Aorta (tissue), 5 donors: Measurements from ENCODE around the gene SSR1. TPM values are rescaled to one million over a fixed set of nuclear protein-coding genes. Genes with fewer than 3 reads are reported as not detected.
A peak's percentile ranks its signal among the peaks of the same experiment; 100 is the strongest.
"Not testable (repeated sequence)": the region's sequence is repeated elsewhere in the genome, so short reads cannot be mapped to it uniquely, and the experiment has no call there.

Source experiments
- ATAC-seq: fragments of 200-7000 bp; cut with Tn5 transposase; one replicate; pipeline ENCODE4 v1.9.1; 2022; ENCODE audit warnings: moderate library complexity; ENCODE audit not compliant: low FRiP score
- DNase-seq, 2 donors: peaks; one replicate each; pipeline ENCODE4 v3.0.0-alpha.2; 2020
- H3K27ac ChIP-seq, 2 donors: one replicate each; pipeline ENCODE4 v1.5.1; 2013; ENCODE audit warnings: low read length in 2 of 2, mild to moderate bottlenecking in 2 of 2, moderate library complexity in 2 of 2, control low read depth in 1 of 2, inconsistent platforms in 1 of 2, low read depth in 1 of 2
- H3K27me3 ChIP-seq, 2 donors: one replicate each; pipeline ENCODE4 v1.6.1; 2013; ENCODE audit warnings: control low read depth in 1 of 2, low read length in 1 of 2, mild to moderate bottlenecking in 1 of 2, moderate library complexity in 1 of 2; ENCODE audit not compliant: insufficient read depth in 2 of 2, control insufficient read depth in 1 of 2
- H3K36me3 ChIP-seq, 2 donors: one replicate each; pipeline ENCODE4 v1.6.1; 2013; ENCODE audit warnings: control low read depth in 1 of 2, low read length in 1 of 2, mild to moderate bottlenecking in 1 of 2; ENCODE audit not compliant: insufficient read depth in 2 of 2, control insufficient read depth in 1 of 2
- H3K4me1 ChIP-seq, 2 donors: one replicate each; pipeline ENCODE4 v1.6.1; 2013; ENCODE audit warnings: low read length in 2 of 2, control low read depth in 1 of 2, mild to moderate bottlenecking in 1 of 2, moderate library complexity in 1 of 2; ENCODE audit not compliant: insufficient read depth in 2 of 2, control insufficient read depth in 1 of 2
- H3K4me3 ChIP-seq, 2 donors: one replicate each; pipeline ENCODE4 v1.5.1; 2013; ENCODE audit warnings: low read length in 2 of 2, control low read depth in 1 of 2, mild to moderate bottlenecking in 1 of 2
- H3K9me3 ChIP-seq: one replicate; pipeline ENCODE4 v1.6.1; 2013; ENCODE audit warnings: mild to moderate bottlenecking, low read length; ENCODE audit not compliant: control insufficient read depth
- WGBS, 2 donors: extraction: QIAGEN DNeasy Blood & Tissue Kit; methylation state at CpG; one replicate each; pipeline ENCODE4 v1.1.7; 2013; 5-methylcytosine and 5-hydroxymethylcytosine counted together
- intact Hi-C, 2 donors: fragments of 100-400 bp; cut with DNase I; formaldehyde crosslinking; loops; one replicate each; pipeline versions ENCODE4 v1.14.2 to v1.15.0; 2022
- long read RNA-seq, 2 donors: library from polyadenylated mRNA; unstranded; transcript quantifications; one replicate each; pipeline ENCODE4 v2.0.0, GENCODE V29; 2020 to 2021
- polyA plus RNA-seq, 2 donors: library from polyadenylated mRNA; stranded (reverse); fragments of 200-250 nt; gene quantifications; one replicate each; pipeline ENCODE4 v1.2.3, GENCODE V29; 2013
- total RNA-seq, 2 donors: library from RNA; stranded (reverse); fragmentation: NEBNext Ultra II Directional; extraction: Animal tissue kit (Norgen Biotek cat#: 25700); gene quantifications; one replicate each; pipeline ENCODE4 v1.2.1, GENCODE V29; 2021
- donor health status: healthy with polysubstance abuse.
- donor health status: Bipolar disorder and iron deficiency.
- donor health status: DM: no; HTN: no; CAD: no.
- donor health status: DM: no; HTN: no; CAD: no.
- donor health status: DM: yes; HTN: yes; CAD: no.

The SSR1 gene
- total RNA-seq (100 to 1,000 TPM; 114 to 125 TPM), polyA plus RNA-seq (10 to 100 TPM; 32.9 to 39.0 TPM)
- long read RNA-seq, donor 1, full-length matches to known transcripts = 158 of 205 reads
- long read RNA-seq, donor 1, partial matches to known transcripts = 6 of 205 reads
- long read RNA-seq, donor 1, other reads (novel, unspliced or antisense) = 41 of 205 reads
- long read RNA-seq, donor 2, full-length matches to known transcripts = 43 of 52 reads
- long read RNA-seq, donor 2, partial matches to known transcripts = 0 of 52 reads
- long read RNA-seq, donor 2, other reads (novel, unspliced or antisense) = 9 of 52 reads

GRCh38 chr6:7312616-7313504 is at the start of gene SSR1:
SSR1 (minus strand) TSS chr6:7313199; CDS start chr6:7313120, 79 bp downstream.
- peak; percentile 100 for ATAC-seq
- H3K27me3 ChIP-seq = no peaks in the 10 kb centered on the region
- peak within 1 kb of the TSS; percentile 39 to 59 for H3K27ac ChIP-seq
- peak; percentile 99 for DNase-seq
- H3K9me3 ChIP-seq = no peaks in the 10 kb centered on the region
- intact Hi-C loops = loop anchor here (1.0 to 10.0 kb wide), 4 partner anchors 74 to 752 kb away; partner anchors contain the start of genes CAGE1 (in 2 of the 2), RIOK1 (in 2 of the 2), BLOC1S5 (in 1 of the 2) and SNRNP48 (in 1 of the 2)
- H3K4me1 ChIP-seq = peaks cover 0 to 1% of the 10 kb centered on the region in 2 donors
- H3K4me3 ChIP-seq = peak within 1 kb of the TSS; percentile 54 to 69
- H3K36me3 ChIP-seq = peaks cover 0 to 2% of the 10 kb centered on the region in 2 donors
- 0 to 1% methylated on average over 69 to 83 of the region's 83 CpGs for WGBS, 2 donors

GRCh38 chr6:7351916-7352315 is 38.9 kb upstream of the SSR1 start:
- ATAC-seq, H3K27me3 ChIP-seq, H3K9me3 ChIP-seq, H3K4me3 ChIP-seq, intact Hi-C loops, H3K36me3 ChIP-seq, H3K4me1 ChIP-seq, H3K27ac ChIP-seq, DNase-seq: not testable (repeated sequence)
- WGBS, 2 donors = 70 to 75% methylated on average over 3 of the region's 3 CpGs

- H3K27ac ChIP-seq, H3K4me1 ChIP-seq, H3K27me3 ChIP-seq, DNase-seq, H3K36me3 ChIP-seq, H3K9me3 ChIP-seq, intact Hi-C loops, H3K4me3 ChIP-seq, ATAC-seq: not testable (repeated sequence)
- 58 to 71% methylated on average over 1 of the region's 1 CpG for WGBS, 2 donors
These were observed 37.6 kb upstream of the SSR1 start for GRCh38 chr6:7350591-7350990.

GRCh38 chr6:7347551-7347997 is 34.6 kb upstream of the SSR1 start:
- H3K27ac ChIP-seq, H3K4me1 ChIP-seq, ATAC-seq, DNase-seq, H3K9me3 ChIP-seq, H3K4me3 ChIP-seq, H3K27me3 ChIP-seq, H3K36me3 ChIP-seq, intact Hi-C loops: not testable (repeated sequence)
- 65 to 66% methylated on average over 2 of the region's 2 CpGs for WGBS, 2 donors

- H3K4me3 ChIP-seq, H3K27me3 ChIP-seq, intact Hi-C loops, H3K4me1 ChIP-seq, H3K27ac ChIP-seq, H3K36me3 ChIP-seq, H3K9me3 ChIP-seq, DNase-seq, ATAC-seq: not testable (repeated sequence)
- WGBS, 2 donors = 74 to 75% methylated on average over 10 of the region's 10 CpGs
These were observed 31.9 kb upstream of the SSR1 start for GRCh38 chr6:7344773-7345450.

- ATAC-seq = no peak
- Histone ChIP-seq H3K27ac (no peak overlapping the region), H3K4me3 (no peak overlapping the region), H3K36me3 (no peaks in the 10 kb centered on the region), H3K27me3 (no peaks in the 10 kb centered on the region), H3K4me1 (no peaks in the 10 kb centered on the region), H3K9me3 (no peaks in the 10 kb centered on the region)
- 87 to 90% methylated on average over 27 to 29 of the region's 29 CpGs for WGBS, 2 donors
- intact Hi-C loops = no loop called here
- DNase-seq = no peak
These were observed 30.8 kb upstream of the SSR1 start for GRCh38 chr6:7343546-7344475.

GRCh38 chr6:7341989-7342742 is 29.2 kb upstream of the SSR1 start:
- Histone ChIP-seq H3K27me3 (no peaks in the 10 kb centered on the region), H3K27ac (no peak overlapping the region), H3K9me3 (no peaks in the 10 kb centered on the region), H3K4me3 (no peak overlapping the region), H3K4me1 (no peaks in the 10 kb centered on the region), H3K36me3 (no peaks in the 10 kb centered on the region)
- DNase-seq = no peak
- 80 to 82% methylated on average over 9 of the region's 9 CpGs for WGBS, 2 donors
- ATAC-seq = peak; percentile 36
- intact Hi-C loops = no loop called here
